ENCODE results near the gene PBX3. TPM values are rescaled to one million over a fixed set of nuclear protein-coding genes. Genes with fewer than 3 reads are reported as not detected.

Gene PBX3
- total RNA-seq, 1 experiment from 2014 or later: 46.0 TPM

DNA sequence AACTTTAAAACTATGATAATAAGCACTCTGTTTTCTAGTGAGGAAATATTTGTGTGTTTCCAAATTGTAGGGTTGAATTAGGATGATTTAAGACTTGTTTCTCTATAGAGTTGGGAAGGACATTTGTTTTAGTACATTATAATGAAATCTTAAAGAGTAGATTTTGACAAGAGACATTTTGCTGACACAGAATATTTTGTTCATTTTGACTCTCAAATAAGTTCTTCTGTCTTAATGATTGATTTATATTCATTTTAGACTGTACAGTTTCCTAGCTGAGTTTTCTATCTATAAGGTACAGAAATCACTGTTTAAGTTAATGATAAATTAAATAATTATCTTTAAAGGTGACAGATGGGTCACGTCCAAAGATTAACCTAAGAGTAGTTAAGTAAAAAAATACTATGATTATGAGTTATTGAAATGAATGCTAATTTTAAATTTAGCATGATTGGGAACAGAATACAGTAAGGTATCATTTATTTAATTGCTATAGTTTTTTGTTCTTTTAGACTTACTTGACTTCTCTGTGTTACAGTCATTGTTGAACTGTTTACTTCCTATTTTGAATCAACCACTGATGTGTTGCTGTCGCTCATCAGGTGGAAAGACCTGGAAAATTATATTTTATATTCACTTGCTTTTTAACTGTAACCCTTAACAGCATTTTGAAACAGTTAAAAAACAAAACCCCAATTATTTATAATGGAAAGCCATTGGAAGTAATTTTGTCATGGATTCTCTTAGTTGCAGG is 19.5 kb downstream of the PBX3 start:
- H3K18ac ChIP-seq (ENCODE audit: insufficient read length, low read depth, low read length): no peak overlapping the region
- no peak overlapping the region for H3K4ac ChIP-seq (ENCODE audit: low read depth, low read length)
- H3K79me1 ChIP-seq (ENCODE audit: insufficient read depth, low read depth, low read length, poor library complexity, severe bottlenecking): no peaks in the 10 kb centered on the region
- no peaks in the 10 kb centered on the region for H3K9me3 Mint-ChIP-seq
- no peak overlapping the region for H2AK5ac ChIP-seq (ENCODE audit: insufficient read length, low read length)
- no peak overlapping the region for H4K5ac ChIP-seq (ENCODE audit: insufficient read length, low read depth, low read length)
- no peak overlapping the region for H4K8ac ChIP-seq (replicated peaks; ENCODE audit: insufficient read length, low read depth, low read length)
- H2BK12ac ChIP-seq (ENCODE audit: insufficient read length, low read depth, low read length): no peak overlapping the region
- no peak overlapping the region for H2BK120ac ChIP-seq (ENCODE audit: low read depth, low read length, poor library complexity, severe bottlenecking)
- H4K91ac ChIP-seq (ENCODE audit: insufficient read length, low read depth, low read length): no peak overlapping the region
- peaks cover 3% of the 10 kb centered on the region; the same call in 1 of the 2 replicates for H3K4me1 ChIP-seq (ENCODE audit: insufficient read depth, low read length)
- no peak overlapping the region for H3K14ac ChIP-seq (ENCODE audit: insufficient read depth, low read length)
- TF ChIP-seq, protein P1, sequence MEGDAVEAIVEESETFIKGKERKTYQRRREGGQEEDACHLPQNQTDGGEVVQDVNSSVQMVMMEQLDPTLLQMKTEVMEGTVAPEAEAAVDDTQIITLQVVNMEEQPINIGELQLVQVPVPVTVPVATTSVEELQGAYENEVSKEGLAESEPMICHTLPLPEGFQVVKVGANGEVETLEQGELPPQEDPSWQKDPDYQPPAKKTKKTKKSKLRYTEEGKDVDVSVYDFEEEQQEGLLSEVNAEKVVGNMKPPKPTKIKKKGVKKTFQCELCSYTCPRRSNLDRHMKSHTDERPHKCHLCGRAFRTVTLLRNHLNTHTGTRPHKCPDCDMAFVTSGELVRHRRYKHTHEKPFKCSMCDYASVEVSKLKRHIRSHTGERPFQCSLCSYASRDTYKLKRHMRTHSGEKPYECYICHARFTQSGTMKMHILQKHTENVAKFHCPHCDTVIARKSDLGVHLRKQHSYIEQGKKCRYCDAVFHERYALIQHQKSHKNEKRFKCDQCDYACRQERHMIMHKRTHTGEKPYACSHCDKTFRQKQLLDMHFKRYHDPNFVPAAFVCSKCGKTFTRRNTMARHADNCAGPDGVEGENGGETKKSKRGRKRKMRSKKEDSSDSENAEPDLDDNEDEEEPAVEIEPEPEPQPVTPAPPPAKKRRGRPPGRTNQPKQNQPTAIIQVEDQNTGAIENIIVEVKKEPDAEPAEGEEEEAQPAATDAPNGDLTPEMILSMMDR (conservative IDR thresholded peaks at IDR 0.05): no peak
- no peak overlapping the region for H3K27ac Mint-ChIP-seq
- WGBS (ENCODE audit: extremely low coverage, insufficient read length, low lambda C conversion rate): no CpG with 5 or more reads among the region's 2 CpGs
- no peaks in the 10 kb centered on the region for H3K27me3 Mint-ChIP-seq (ENCODE audit: low read depth)
- no peak overlapping the region for H2BK5ac ChIP-seq (ENCODE audit: insufficient read length, low read length)
- no peak overlapping the region for H3K23ac ChIP-seq (ENCODE audit: insufficient read length, low read depth, low read length)
- no peak overlapping the region for H3K4me3 Mint-ChIP-seq
- H3K9me3 ChIP-seq (ENCODE audit: control insufficient read depth, low read depth, low read length): no peaks in the 10 kb centered on the region
- peaks cover 0 to 4% (median 0%) of the 10 kb centered on the region in 3 experiments; a peak in 1 of 7 replicates for H3K36me3 Mint-ChIP-seq (ENCODE audit: insufficient read depth in 1 of 3, low read depth in 3 of 3)
- no peaks in the 10 kb centered on the region for H3K27me3 ChIP-seq (ENCODE audit: insufficient read depth, low read length)
- no peak overlapping the region for H3K56ac ChIP-seq (ENCODE audit: insufficient read length, low read depth, low read length)
- no peak overlapping the region for H3K4me2 ChIP-seq (ENCODE audit: insufficient read depth, insufficient read length, low read length)
- no peak overlapping the region for H2BK20ac ChIP-seq (ENCODE audit: low read depth, low read length, poor library complexity, severe bottlenecking)
- DNase-seq: no peak
- H2AFZ ChIP-seq (ENCODE audit: low read length): no peak overlapping the region
- no peaks in the 10 kb centered on the region for H4K20me1 ChIP-seq (ENCODE audit: control insufficient read depth, insufficient read depth, insufficient read length)
- no peak overlapping the region for H3T11ph ChIP-seq (ENCODE audit: low read length)
- H3K79me2 ChIP-seq (ENCODE audit: insufficient read depth, low read length): peaks cover 2% of the 10 kb centered on the region; the same call in 1 of the 2 replicates
- no peaks in the 10 kb centered on the region for H3K23me2 ChIP-seq (ENCODE audit: insufficient read length, low read depth, low read length, poor library complexity, severe bottlenecking)
- no peak overlapping the region for H2BK15ac ChIP-seq (ENCODE audit: low read depth, low read length)
- H3K4me1 Mint-ChIP-seq: peaks cover 50 to 56% of the 10 kb centered on the region in 2 experiments
- H3K27ac ChIP-seq (ENCODE audit: insufficient read length, low read depth, low read length): no peak overlapping the region
- H3K9ac ChIP-seq (ENCODE audit: extremely low read depth, insufficient read length, low read length): no peak overlapping the region
